Activated effector memory CD4-positive, alpha-beta T cell treated with anti-CD3 and anti-CD28 coated beads, Interleukin-2, amount 50 U/mL, for 16 hours (primary cell): ENCODE data around the gene SLC7A5.
"Not testable (repeated sequence)": the region's sequence is repeated elsewhere in the genome, so short reads cannot be mapped to it uniquely, and the experiment has no call there.

Source experiments
- DNase-seq: peaks from one replicate; pipeline ENCODE4 v3.0.0-alpha.2; 2020

SLC7A5 gene

GRCh38 chr16:87887931-87888330 lies 18.6 kb upstream of the SLC7A5 start:
- DNase-seq: not testable (repeated sequence)

GRCh38 chr16:87885371-87885967 lies 16.2 kb upstream of the SLC7A5 start:
- DNase-seq: not testable (repeated sequence)

- DNase-seq: no peak
These were observed 13.2 kb upstream of the SLC7A5 start for GRCh38 chr16:87882436-87883019.

- DNase-seq: no peak
These were observed 12.3 kb upstream of the SLC7A5 start for GRCh38 chr16:87881324-87882200.

- DNase-seq: no peak
These were observed 10.9 kb upstream of the SLC7A5 start for GRCh38 chr16:87880117-87880696.

- DNase-seq: not testable (repeated sequence)
These were observed 10.2 kb upstream of the SLC7A5 start for GRCh38 chr16:87879411-87880013.

GRCh38 chr16:87878704-87879103 lies 9.4 kb upstream of the SLC7A5 start:
- DNase-seq: no peak

- DNase-seq: no peak
These were observed 8.7 kb upstream of the SLC7A5 start for GRCh38 chr16:87877942-87878507.

GRCh38 chr16:87874639-87875427 lies 5.5 kb upstream of the SLC7A5 start:
- DNase-seq: peak; percentile 93

GRCh38 chr16:87870418-87871291 lies 1.3 kb upstream of the SLC7A5 start:
- not testable (repeated sequence) for DNase-seq

- DNase-seq: not testable (repeated sequence)
These were observed 641 bp upstream of the SLC7A5 start for GRCh38 chr16:87869879-87870417.

- DNase-seq: peak; percentile 91
These were observed 865 bp downstream of the SLC7A5 start for GRCh38 chr16:87868254-87869029.

GRCh38 chr16:87865902-87866555 lies 3.3 kb downstream of the SLC7A5 start:
- DNase-seq: peak; percentile 86

GRCh38 chr16:87864331-87864989 lies 4.8 kb downstream of the SLC7A5 start:
- no peak for DNase-seq

- DNase-seq: not testable (repeated sequence)
These were observed 6.0 kb downstream of the SLC7A5 start for GRCh38 chr16:87863327-87863635.

GRCh38 chr16:87862597-87863326 lies 6.5 kb downstream of the SLC7A5 start:
- not testable (repeated sequence) for DNase-seq

GRCh38 chr16:87861300-87862099 lies 7.8 kb downstream of the SLC7A5 start:
- DNase-seq: not testable (repeated sequence)
